Measurements from ENCODE around the gene SGSM1.

DNA sequence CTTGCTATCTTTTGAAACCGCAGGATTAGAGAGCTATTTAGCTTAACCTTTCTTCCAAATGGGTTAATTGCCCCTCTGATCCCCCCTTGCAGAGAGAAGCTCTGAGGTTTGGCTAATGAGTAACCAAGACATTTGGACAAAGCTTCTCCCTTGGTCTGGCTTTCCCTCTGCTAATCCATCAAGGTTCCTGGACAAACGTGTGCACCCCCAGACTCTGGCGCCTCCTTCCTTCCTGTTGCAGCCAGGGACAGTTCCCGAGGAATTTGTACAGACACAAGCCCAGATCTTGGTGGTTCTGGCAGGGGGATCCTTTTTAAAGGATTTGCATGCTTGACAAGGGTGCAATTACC lies 148.1 kb downstream of the SGSM1 start:
- TF ChIP-seq, protein P1, sequence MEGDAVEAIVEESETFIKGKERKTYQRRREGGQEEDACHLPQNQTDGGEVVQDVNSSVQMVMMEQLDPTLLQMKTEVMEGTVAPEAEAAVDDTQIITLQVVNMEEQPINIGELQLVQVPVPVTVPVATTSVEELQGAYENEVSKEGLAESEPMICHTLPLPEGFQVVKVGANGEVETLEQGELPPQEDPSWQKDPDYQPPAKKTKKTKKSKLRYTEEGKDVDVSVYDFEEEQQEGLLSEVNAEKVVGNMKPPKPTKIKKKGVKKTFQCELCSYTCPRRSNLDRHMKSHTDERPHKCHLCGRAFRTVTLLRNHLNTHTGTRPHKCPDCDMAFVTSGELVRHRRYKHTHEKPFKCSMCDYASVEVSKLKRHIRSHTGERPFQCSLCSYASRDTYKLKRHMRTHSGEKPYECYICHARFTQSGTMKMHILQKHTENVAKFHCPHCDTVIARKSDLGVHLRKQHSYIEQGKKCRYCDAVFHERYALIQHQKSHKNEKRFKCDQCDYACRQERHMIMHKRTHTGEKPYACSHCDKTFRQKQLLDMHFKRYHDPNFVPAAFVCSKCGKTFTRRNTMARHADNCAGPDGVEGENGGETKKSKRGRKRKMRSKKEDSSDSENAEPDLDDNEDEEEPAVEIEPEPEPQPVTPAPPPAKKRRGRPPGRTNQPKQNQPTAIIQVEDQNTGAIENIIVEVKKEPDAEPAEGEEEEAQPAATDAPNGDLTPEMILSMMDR (IDR thresholded peaks at IDR 0.05), result no peak
- no peak for TF ChIP-seq ZFX (IDR thresholded peaks at IDR 0.05; ENCODE audit: borderline replicate concordance)
